Measurements from ENCODE around the gene DPYD.

The DPYD gene

DNA sequence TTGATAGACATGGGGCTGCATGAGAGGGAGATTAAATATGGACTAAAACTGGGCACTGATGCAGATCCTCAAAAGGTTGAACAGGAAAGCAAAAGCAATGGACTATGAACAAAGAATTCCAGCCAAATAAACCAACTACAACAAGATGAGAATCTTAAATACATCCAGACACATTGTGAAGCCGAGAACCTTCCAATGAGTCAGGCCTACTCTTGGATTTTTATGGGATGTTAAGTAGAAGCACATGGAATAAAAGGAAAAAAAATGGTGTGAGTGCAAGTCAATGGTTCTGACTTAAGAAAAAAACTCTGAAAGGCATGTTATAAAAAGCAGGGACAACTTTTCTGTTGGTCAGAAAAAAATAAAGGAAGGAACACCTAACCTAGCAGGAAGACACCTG, 227.2 kb downstream of the DPYD start:
- no peak for DNase-seq (ENCODE audit: low spot score)

DNA sequence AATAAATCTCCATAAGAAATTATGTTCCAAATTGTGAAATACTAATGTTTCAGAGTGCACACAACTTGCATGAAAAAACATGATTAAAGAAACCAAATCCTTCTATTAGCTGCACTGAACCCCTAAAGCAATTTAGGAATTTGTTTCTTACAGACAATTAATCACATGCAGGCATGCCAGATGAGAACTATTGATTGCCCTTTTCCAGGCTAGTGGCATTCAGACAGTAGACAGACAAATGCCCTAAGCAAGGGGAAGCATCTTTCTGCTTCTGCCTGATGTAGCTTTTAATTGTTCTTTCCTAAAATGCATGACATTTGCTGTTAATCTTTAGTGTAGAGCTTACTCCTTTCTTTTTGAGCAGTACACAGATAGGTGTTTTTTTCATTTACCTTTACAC, 229.5 kb downstream of the DPYD start:
- DNase-seq (ENCODE audit: low spot score) = no peak

DNA sequence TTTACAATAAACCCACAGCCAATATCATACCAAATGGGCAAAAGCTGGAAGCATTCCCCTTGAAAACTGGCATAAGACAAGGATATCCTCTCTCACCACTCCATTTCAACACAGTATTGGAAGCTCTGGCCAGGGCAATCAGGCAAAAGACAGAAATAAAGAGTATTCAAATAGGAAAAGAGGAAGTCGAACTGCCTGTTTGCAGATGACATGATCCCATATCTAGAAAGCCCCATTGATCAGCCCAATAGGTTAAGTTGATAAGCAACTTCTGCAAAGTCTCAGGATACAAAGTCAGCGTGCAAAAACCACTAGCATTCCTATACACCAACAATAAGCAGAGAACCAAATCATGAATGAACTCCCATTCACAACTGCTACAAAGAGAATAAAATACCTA, 235.5 kb downstream of the DPYD start:
- no peak for DNase-seq (ENCODE audit: low spot score)

DNA sequence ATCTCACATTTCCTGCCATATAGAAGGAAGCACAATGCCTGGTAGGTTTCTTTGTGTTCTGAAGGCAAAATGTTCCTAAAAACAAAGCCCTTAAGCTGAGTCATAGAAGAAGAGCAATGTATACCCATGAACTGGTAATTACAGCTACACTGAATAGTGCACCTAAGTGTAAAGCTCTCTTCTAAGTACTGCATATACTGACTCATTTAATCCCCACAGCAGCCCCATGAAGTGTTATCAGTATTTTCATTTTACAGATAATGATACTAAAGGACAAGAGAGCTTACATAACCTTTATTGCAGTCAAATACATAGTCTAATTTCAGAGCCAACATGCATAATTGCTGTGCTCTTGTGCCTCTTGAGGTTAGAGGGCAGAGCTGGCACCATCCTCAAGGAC, 239.9 kb downstream of the DPYD start:
- no peak for DNase-seq (ENCODE audit: low spot score)

DNA sequence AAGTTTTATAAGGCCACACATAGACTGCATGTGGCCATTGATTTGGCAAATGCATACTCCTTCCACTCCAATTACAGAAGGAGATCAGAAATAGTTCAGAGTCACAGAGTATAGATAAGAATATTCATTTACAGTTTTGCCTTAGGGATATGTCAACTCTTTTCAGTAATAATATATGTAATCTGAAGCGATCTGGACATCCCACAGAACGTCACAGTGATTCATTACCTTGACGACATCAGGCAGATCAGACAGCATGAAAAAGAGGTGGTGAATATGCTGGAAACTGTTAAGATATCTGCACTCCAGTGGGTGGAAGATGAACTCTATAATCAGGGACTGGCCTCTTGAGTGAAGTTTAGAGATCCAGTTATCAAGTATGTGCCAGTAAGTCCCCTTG, 240.4 kb downstream of the DPYD start:
- no peak for DNase-seq (ENCODE audit: low spot score)

DNA sequence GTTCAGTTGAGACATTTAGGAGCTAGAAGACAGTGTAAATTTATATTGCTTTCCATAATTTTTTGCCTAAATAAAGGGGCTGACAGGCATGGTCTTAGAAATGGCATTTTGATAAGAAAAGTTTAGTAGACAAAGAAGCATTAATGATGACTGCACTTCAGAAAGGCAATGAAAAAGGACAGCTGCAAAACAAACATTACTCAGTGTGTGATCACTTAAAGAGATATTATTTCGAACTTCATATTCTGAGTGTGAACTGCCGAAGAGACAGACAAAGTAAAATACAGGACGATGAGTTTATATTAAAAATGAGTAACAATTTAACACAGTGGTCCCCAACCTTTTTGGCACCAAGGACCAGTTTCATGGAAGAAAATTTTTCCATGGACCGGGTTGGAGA, 243.1 kb downstream of the DPYD start:
- DNase-seq (ENCODE audit: low spot score) = no peak

DNA sequence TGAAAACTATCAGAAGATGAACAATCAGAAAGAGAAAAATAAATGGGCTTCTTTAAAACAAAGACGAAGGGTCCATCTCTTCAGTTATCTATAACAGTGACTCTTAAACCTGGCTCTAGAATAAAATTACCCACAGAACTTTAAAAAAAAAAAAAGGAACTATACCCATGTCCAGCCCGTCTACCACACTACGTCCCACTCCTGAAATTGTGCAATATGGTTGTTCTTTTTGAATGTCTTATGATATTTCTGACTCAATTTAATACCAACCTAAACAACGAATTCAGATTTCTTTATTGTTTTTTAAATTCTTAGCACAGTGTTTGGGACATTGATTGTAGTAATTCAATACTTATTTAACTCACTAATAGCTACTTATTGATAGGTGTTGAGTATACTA, 246.3 kb downstream of the DPYD start:
- no peak for DNase-seq (ENCODE audit: low spot score)

DNA sequence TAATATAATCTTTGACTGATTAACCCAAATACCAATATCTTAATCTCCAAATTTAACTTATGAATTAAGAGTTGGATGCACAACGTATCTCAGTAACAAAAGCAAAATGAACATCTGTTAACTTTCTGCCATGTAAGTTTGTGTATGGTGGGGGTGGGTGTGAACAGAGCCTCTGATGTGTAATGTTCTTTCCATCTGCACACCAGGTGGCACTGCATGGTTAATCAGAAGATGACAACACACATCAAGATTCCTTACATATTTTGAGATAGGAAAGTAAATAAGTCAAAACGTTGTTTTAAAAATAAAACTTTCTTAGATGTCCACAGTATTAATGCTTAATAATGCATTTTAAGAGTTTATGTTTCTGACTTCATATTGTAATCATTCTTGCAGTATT, 251.9 kb downstream of the DPYD start:
- no peak for DNase-seq (ENCODE audit: low spot score)

DNA sequence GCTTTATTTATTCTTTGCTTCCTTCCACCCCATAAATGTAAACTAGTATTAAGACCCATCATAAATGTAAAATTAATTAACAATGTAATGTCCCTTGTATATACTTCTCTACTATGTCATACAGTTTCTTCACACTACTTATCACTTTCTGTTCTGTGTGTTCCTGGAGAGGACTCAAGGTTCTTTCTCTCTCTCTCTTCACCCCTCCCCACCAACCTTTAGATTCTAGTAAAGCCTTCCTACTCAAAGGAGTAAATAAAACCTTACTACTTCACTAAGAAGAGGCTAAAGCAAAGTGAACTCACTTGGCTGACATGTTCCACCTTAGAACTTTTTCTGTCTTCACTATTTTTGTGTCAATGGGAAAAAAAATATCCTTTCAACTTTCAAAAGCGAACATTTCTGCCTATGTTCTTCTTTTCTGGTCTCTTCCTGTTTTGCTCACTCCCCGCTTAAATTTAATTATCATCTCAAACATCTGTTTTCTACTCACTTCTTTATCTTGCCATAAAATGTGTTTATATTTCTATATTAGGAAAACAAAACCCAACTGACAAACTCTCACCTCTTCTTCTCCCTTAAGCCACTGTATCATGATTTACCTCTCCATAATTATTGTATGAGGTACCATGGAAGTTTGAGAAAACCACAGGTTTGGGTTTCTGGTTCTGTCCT, 260.3 kb downstream of the DPYD start:
- DNase-seq (ENCODE audit: low spot score) = no peak

DNA sequence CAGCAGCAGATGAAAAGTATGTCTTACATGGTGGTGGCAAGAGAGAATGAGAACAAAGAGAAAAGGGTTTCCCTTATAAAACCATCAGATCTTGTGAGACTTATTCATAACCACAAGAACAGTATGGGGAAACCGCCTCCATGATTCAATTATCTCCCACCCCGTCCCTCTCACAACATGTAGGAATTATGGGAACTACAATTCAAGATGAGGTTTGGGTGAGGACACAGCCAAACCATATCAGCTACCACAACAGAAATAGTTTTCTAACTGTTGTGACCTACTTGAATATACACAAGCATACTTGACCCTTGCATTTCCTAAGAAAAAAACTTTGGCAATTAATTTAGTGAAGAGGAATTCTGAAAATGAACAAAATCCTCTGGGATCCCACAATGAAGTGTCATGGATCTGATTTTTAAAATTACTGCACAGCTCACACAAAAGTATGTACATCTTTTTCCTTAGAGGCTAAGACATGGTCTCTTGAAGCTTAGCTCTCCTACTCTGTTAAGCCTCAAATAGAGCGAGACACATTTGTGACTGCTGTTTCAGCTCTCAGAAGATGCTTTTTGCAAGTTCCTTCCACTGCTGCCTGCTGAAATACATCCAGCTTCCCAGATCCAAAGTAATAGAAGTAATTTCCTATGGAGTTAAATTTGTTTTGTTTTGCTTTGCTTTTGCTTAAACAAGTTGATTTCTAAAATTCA, 265.8 kb downstream of the DPYD start:
- no peak for DNase-seq (ENCODE audit: low spot score)

DNA sequence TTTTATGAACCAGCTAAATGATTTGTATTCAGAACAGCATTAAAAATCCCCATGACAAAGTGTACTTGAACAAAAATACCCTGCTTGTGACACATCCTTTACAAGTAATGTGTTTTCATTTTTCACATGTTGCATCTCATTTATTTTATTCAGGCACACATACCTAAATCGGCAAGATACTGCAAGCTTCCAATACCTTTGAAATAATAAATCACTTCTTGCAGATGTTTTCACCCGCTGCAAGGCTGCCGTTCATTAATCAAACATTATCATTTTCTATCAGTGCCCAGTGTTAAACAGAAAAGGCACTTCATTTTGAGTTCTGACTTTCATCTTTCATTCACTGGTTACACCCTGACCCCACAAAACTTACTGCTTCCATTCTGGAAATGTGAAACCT, 269.6 kb downstream of the DPYD start:
- no peak for DNase-seq (ENCODE audit: low spot score)

DNA sequence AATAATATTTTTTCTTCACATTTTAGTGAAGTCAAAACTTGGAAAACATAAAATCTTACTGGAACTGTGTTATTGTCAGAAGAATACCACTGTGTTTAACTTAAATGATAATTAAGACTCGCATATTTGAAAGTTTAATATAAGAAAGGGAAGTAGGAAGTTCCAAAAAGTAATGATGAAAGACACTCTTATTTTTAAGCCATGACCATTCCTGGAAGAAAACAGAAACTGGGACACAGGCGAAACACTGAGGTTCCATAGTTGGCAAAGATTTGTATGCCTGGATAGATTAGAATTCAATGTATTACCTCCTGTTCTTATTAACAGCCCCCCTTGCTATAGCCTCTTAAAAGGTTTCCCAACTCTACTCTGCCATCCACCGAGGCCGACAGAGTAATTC, 271.2 kb downstream of the DPYD start:
- no peak for DNase-seq (ENCODE audit: low spot score)

DNA sequence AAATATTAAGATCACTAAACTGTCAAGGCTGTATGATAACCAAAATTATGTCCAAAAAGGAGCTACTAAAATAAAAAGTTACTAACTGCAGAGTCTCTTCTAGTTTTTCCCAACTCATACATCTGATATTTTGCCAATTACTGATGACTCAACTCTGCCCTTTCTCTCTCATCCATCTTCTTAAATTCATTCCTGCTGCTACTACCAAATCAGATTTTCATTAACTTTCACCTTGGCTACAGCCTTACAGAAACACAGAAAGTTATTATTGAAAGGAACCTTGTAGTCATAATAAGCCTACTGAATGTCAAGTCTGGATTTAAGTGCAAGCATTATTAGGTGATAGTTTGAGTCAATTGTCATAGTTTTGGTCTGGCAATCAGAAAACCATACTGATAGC, 273.1 kb downstream of the DPYD start:
- no peak for DNase-seq (ENCODE audit: low spot score)

DNA sequence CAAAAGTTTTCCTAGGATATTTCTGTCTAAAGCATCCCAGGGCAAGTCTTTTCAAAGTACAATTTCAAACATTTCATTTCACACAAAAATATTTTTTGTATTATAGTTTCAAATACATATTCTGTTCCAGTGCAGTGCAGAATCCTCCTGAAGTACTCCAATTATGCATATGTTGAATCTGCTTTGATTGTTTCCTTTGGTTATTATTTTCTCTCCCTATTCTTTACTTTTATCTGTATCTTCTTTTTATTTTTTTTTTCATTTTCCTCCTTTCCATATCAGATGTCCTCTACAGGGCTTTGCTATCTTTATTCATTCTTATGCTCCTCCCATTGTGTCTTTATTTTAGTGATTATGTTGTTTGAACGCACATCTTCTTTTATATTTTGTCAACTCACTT, 274.8 kb downstream of the DPYD start:
- DNase-seq (ENCODE audit: low spot score) = no peak

DNA sequence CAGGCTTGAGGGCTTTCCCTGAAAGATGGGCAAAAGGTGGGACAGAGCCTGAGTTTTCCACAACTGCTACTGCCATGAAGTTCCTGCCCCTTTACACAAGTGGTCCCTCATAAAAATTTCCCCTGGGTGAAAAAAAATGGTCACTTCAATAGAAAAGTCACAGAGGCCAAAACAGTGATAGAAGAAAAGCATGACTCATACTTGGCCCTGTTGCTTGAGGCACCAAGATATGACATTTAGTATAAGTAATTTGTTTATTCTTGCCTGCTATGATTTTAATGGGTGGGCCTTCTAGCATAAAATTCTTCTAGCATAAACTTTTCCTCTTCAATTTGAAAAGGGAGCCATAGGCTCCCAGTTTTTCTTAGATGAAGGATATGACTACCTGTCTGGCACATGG, 280.2 kb downstream of the DPYD start:
- no peak for DNase-seq (ENCODE audit: low spot score)

DNA sequence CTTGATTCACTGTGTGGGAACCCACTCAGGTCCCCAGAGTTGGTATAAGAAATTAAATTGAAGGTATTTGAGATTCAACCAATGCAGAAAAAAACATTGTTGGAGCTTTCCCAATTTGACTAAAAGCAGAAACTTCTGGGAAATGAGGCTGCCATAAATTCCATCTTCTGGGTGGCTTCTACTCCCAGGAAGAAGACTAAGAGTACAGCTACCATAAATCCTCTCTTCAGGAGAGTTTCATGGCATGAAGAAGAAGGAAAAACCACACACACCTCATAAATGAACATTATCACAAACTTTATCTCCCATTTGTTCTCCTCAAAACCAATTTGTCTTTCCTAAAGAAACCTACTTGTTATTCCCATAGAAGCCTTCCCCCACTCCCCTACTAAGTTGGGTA, 283.9 kb downstream of the DPYD start:
- DNase-seq (ENCODE audit: low spot score) = no peak

DNA sequence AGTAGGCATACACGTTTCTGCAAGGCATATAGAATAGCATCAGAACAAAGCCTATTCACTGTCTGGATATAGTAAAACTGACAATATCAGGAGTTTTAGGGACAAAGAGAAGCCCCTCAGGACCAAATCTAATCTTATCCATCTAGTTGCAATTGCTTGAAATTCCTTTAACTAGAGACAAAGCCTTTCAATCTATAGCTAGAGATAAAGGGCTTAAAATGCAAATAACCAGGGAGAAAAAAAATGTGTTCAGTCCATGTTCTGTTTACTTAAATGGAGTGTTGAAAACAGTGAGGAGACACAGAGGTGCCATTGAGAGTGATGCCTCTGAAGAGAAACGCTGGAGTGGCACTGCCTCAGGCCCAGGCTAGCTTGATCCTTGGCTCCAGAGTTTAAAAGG, 286.1 kb downstream of the DPYD start:
- DNase-seq (ENCODE audit: low spot score) = no peak

DNA sequence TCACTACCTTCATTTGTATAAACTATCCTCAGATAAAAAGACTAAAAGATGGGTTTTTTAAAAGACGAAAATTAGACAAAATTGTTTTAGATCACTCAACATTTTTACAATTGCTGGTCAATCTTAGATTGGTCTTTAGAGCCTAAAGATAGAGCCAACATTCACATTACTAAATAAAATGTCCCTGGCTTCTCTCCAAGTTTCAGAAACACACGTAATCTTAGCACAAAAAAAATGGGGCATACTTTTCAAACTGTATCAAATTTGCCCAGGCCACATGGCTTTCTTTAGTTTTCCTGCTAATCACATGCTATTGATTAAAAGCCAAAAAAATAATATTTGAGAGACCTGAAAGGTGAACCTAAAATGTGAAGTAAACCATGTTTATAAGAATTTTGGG, 288.1 kb downstream of the DPYD start:
- DNase-seq (ENCODE audit: low spot score) = no peak

DNA sequence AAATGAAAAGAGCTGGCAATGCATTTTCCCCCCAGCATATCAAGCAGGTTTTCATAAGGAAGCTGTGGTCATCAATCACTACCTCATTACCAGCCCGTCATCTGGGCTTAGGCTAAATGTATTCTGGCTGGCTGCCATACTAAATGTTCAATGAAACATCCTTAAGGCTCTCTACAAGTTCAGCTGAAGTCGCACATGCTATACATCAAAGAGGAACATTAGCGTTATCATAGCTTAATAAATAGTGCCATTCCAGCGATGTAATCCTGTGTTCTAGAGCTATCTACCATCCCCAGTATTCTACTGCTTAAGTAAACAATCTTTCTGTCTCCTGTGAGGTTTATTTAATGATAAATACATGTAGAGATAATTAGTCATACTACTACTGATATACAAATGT, 288.8 kb downstream of the DPYD start:
- no peak for DNase-seq (ENCODE audit: low spot score)

DNA sequence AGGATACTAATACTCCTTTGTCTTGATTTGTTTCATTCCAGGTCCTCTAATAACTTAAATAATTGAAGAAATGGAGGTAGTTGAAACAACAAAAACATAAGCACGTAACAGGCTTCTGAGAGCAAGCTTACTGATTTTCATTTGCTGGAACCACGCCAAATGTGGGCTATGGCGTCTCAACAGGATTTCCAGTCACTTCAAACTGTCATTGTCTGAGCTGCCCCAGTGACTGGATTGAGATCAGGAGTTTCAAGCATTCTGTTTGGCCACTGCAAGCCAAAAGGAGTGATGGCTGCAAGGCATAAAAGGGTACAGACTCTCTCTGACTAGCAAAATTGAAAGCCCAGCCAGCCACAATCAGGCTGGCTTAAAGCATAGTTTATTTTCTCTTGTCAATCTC, 289.9 kb downstream of the DPYD start:
- no peak for DNase-seq (ENCODE audit: low spot score)

DNA sequence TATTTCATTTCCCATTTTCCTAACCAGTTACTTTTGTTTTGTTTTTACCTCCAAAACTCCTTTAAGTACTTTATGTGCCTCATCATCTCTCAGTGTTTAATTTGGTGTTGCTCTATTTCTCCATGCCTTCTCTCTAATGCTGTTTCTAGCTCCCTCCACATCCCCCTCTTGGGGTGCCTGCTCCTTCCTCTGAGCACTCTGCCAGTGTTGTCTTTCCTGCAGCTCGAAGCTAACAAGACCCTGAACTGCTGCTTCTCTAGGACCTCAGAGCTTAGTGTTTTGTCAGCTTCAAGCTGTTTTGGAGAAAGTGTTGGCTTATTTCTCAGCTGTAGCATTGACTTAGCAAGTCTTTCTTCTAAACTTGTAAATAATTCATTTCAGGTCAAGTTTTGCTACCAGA, 290.6 kb downstream of the DPYD start:
- no peak for DNase-seq (ENCODE audit: low spot score)

DNA sequence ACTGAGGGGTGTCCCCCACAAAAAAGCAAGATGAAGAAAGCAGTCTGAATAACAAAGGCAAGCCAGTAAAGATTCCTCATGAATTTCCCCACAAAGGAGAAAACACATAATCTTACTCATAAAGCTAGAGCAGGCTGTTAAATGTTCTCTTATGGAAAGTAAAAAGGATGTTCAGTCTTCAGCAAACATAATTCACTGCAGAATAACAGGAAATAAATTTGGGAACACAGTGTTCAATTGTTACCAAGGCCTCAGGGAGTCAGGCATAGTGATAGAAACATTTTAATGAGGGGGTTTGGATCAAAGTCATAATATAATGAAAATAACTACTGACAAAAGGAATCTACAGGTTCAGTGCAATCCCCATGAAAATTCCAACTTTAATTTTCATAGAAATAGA, 297.6 kb downstream of the DPYD start:
- DNase-seq (ENCODE audit: low spot score) = no peak

DNA sequence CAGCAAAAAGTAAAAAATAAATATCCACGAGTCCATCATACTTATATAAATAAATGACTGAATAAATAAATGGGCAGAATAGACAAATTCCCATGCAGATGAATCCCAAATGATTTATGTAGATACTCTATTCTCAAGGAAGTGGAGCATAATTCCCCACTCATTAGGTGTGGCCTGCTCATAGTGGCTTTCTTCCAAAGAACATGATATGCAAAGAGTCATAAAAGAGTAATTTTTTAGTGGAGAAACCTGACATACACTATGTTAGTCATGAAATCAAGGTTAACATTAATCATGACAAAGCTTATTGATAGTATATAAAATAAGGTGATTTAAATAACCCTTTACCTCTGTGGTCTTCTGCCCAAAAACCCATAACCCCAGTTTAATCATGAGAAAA, 298.9 kb downstream of the DPYD start:
- no peak for DNase-seq (ENCODE audit: low spot score)

DNA sequence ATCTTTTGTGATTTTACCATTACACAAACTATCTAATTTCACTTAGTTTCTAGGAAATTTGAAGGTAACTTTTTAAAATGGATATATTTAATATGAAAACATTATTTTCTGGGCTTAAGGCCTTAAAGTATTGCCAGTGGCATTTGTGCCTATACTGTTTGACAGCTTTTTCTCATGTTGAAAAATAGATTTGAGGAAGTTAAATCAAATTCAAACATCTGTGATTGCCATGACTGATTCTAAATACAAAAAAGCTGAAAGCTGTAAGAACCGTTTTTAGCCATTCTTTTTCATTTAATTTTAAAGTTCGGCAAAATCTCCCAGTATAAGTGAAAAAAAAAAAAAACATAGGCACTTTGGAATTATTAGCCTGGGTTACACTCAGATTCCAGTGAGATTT, 301.1 kb downstream of the DPYD start:
- no peak for DNase-seq (ENCODE audit: low spot score)
